Bronchial epithelial cell (primary cell): ENCODE measurements around the gene KATNIP. TPM values are rescaled to one million over a fixed set of nuclear protein-coding genes. Genes with fewer than 3 reads are reported as not detected.

Experiments
- DNase-seq: peaks from one replicate; pipeline ENCODE4 v3.0.0-alpha.2; 2010; ENCODE audit warnings: low read depth
- FAIRE-seq: peaks from 2 replicates; lab custom pipeline; 2011; peaks lifted over from hg19 to GRCh38; lab: Jason Lieb, UNC
- H3K27me3 ChIP-seq: 2 replicates; pipeline ENCODE4 v1.5.1; 2011; ENCODE audit warnings: low read length; ENCODE audit not compliant: control insufficient read depth, insufficient read depth
- H3K36me3 ChIP-seq: 2 replicates; pipeline ENCODE4 v1.5.1; 2011; ENCODE audit warnings: low read length; ENCODE audit not compliant: control insufficient read depth, insufficient read depth
- H3K4me3 ChIP-seq: 2 replicates; pipeline ENCODE4 v1.5.1; 2011; ENCODE audit warnings: mild to moderate bottlenecking, low read depth, low read length, control low read depth
- CTCF ChIP-seq: IDR thresholded peaks from 2 replicates; pipeline ENCODE4 v1.5.1; 2011; ENCODE audit warnings: mild to moderate bottlenecking, moderate library complexity, low read length, control low read depth, inconsistent platforms; ENCODE audit not compliant: insufficient read depth, severe bottlenecking
- total RNA-seq: library from RNA; depleted of rRNA; stranded (reverse); fragments of >200 nt; gene quantifications from 2 replicates; pipeline ENCODE4 v1.2.1, GENCODE V29; 2014

KATNIP gene
- total RNA-seq, 1 donor from 2014 or later: 14.7 TPM

DNA sequence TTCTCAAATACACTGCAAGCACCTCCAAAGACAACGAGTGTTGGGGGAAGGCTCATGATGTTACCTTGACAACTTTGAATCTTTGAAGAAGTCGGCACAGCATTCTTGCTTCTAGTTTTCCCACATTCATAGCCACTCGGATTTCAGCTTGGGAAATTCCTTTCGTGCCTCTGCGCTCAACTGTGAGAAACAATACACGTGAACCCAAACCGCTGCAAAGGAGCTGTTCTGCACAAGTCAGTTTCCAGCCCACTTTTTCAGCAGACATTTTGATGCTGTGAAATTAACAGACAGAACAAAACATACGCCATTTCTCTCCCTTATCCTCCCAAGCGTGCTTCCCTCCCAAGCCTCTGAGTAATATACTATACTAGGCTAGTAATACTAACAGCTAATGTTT lies 41.5 kb upstream of the KATNIP start:
- FAIRE-seq: no peak
- TF ChIP-seq CTCF: no peak
- no peak overlapping the region for H3K4me3 ChIP-seq
- H3K27me3 ChIP-seq: no peaks in the 10 kb centered on the region
- no peak for DNase-seq
- peaks cover 37% of the 10 kb centered on the region for H3K36me3 ChIP-seq

DNA sequence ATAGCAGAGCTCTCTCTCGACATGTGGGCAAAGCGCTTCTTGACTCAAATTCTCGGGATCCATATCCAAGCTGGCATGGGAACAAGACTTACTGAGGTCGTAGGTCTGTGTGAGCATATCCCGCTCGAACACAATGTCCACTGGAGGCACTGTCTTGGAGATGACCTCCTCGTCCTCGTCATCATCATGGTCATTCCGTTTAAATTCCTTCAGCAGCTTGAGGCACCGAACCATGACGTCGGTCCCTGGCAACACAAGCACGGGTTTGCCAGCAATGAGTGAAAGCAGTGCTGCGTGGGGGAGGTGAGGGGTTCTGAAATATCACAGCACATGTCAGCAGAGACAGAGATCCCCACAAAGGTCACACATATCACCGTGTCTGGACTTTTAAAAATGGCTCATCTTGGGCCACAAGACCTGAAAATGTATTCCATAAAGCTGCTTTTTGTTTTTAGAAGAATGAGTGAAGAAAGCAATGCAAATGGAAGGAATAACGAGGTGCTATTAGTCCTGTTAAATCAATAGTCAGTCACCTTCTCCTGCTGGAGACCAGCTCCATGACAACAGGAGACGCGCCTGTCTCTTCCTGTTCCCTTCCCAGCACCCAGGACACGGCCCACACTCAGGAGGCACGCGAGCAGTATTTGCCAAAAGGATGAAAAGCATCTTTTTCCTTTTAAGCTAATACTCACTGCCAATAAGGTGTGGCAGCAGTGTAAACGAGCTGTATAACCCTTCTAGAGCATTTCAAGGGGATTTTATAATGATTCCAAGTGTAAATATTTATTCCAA lies 38.1 kb upstream of the KATNIP start:
- Histone ChIP-seq H3K4me3 (no peak overlapping the region), H3K27me3 (no peaks in the 10 kb centered on the region), H3K36me3 (peaks cover 31% of the 10 kb centered on the region)
- no peak for TF ChIP-seq CTCF
- DNase-seq (no peak), FAIRE-seq (no peak)

DNA sequence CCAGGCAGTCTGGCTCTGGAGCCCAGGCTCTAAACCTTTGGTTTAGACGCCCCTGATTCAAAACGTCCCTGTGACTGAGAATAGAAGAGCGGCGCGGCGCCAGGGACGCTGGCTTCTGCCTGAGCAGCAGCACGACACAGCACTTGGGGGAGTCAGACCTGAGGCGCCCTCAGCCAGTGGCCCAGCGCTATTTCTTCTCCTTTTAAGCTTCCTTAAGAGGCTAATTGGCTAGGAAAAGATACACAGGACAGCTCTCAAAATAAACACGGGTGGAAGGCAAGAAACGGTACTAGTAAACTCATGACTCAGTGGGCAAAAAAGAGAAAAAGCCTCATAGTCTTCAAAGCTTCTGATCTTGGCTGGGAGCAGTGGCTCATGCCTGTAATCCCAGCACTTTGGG lies 35.1 kb upstream of the KATNIP start:
- peaks cover 24% of the 10 kb centered on the region for H3K36me3 ChIP-seq
- H3K27me3 ChIP-seq: no peaks in the 10 kb centered on the region
- no peak for TF ChIP-seq CTCF
- H3K4me3 ChIP-seq: no peak overlapping the region
- FAIRE-seq (no peak), DNase-seq (no peak)

GRCh38 chr16:27515874-27516353 lies 34.0 kb upstream of the KATNIP start:
- peak; percentile 65 for TF ChIP-seq CTCF
- Histone ChIP-seq H3K4me3 (no peak overlapping the region), H3K36me3 (peaks cover 21% of the 10 kb centered on the region), H3K27me3 (no peaks in the 10 kb centered on the region)
- DNase-seq: peak; percentile 14
- peak; percentile 7 for FAIRE-seq

- Histone ChIP-seq H3K4me3 (no peak overlapping the region), H3K27me3 (no peaks in the 10 kb centered on the region), H3K36me3 (peaks cover 19% of the 10 kb centered on the region)
- no peak for TF ChIP-seq CTCF
- FAIRE-seq: no peak
- no peak for DNase-seq
Measured at GRCh38 chr16:27516365-27516764, 33.6 kb upstream of the KATNIP start.
